PC-9 (cell line): ENCODE results near the gene BRD1. TPM values are rescaled to one million over a fixed set of nuclear protein-coding genes. Genes with fewer than 3 reads are reported as not detected.

Source experiments
- BruUV-seq: library from RNA; stranded (reverse); fragments of 400-500 nt; replicated peaks from 2 replicates; lab custom pipeline; 2021; lab: Mats Ljungman, UMichigan
- CTCF ChIA-PET: fragments of 300-600 bp; sonication (Branson Sonifier 250); formaldehyde crosslinking; loops from one replicate; lab custom pipeline; 2022; ENCODE audit warnings: antibody characterized with exemption; lab: Charles Lee
- POLR2A ChIA-PET: fragments of 300-600 bp; sonication (Branson Sonifier 250); formaldehyde crosslinking; loops from one replicate; lab custom pipeline; 2022; ENCODE audit warnings: antibody characterized with exemption; ENCODE audit not compliant: unreplicated experiment; lab: Charles Lee
- DNase-seq, 2 experiments: peaks; one replicate each; pipeline versions ENCODE4 v3.0.0 to v3.0.0-alpha.2; 2015 to 2022; ENCODE audit warnings: mixed read lengths in 1 of 2
- H2AFZ ChIP-seq: fragments of 200-600 bp; sonication (generic); 2 replicates; pipeline ENCODE4 v1.8.1; 2017; ENCODE audit warnings: antibody characterized with exemption
- H3F3A ChIP-seq: fragments of 200-600 bp; sonication (generic); 2 replicates; pipeline ENCODE4 v1.8.1; 2017; ENCODE audit warnings: antibody characterized with exemption, mild to moderate bottlenecking, low read depth; ENCODE audit not compliant: insufficient read depth
- H3K27ac ChIP-seq: fragments of 200-600 bp; sonication (generic); 2 replicates; pipeline ENCODE4 v1.6.1; 2016; ENCODE audit warnings: mixed run types
- H3K27me3 ChIP-seq: fragments of 200-600 bp; sonication (generic); 2 replicates; pipeline ENCODE4 v1.6.1; 2016; ENCODE audit warnings: low read depth, mixed run types; ENCODE audit not compliant: insufficient read depth
- H3K36me3 ChIP-seq: fragments of 200-600 bp; sonication (generic); 2 replicates; pipeline ENCODE4 v1.6.1; 2016; ENCODE audit warnings: low read depth, mixed run types
- H3K4me1 ChIP-seq: fragments of 200-600 bp; sonication (generic); replicated peaks from 2 replicates; pipeline ENCODE4 v1.6.1; 2016; ENCODE audit warnings: mixed run types; ENCODE audit not compliant: insufficient read depth
- H3K4me2 ChIP-seq: fragments of 200-600 bp; sonication (generic); 2 replicates; pipeline ENCODE4 v1.6.1; 2017; ENCODE audit warnings: mixed run types
- H3K4me3 ChIP-seq: fragments of 200-600 bp; sonication (generic); 2 replicates; pipeline ENCODE4 v1.6.1; 2016; ENCODE audit warnings: mixed run types
- H3K79me2 ChIP-seq: fragments of 200-600 bp; sonication (generic); 2 replicates; pipeline ENCODE4 v1.6.1; 2017; ENCODE audit warnings: low read depth, mixed run types
- H3K9me2 ChIP-seq: fragments of 200-600 bp; sonication (generic); 2 replicates; pipeline ENCODE4 v1.8.1; 2017; ENCODE audit warnings: mild to moderate bottlenecking; ENCODE audit not compliant: insufficient read depth
- H3K9me3 ChIP-seq: fragments of 200-600 bp; sonication (generic); 2 replicates; pipeline ENCODE4 v1.8.1; 2016; ENCODE audit warnings: low read depth; ENCODE audit not compliant: insufficient read depth
- H4K20me1 ChIP-seq: fragments of 200-600 bp; sonication (generic); 2 replicates; pipeline ENCODE4 v1.8.1; 2017; ENCODE audit not compliant: insufficient read depth
- CTCF ChIP-seq: fragments of 200-600 bp; sonication (generic); conservative IDR thresholded peaks from 2 replicates; pipeline ENCODE4 v1.6.1; 2017; ENCODE audit warnings: mixed run types, antibody characterized with exemption, mild to moderate bottlenecking, moderate library complexity
- EZH2 ChIP-seq: fragments of 200-600 bp; sonication (generic); IDR thresholded peaks from 2 replicates; pipeline ENCODE4 v1.8.0; 2017; ENCODE audit warnings: antibody characterized with exemption, low read depth
- intact Hi-C: fragments of 100-400 bp; cut with micrococcal nuclease; formaldehyde crosslinking; loops from one replicate; pipeline ENCODE4 v1.10.0; 2022; ENCODE audit not compliant: unreplicated experiment
- total RNA-seq: library from RNA; stranded (reverse); gene quantifications from 2 replicates; pipeline ENCODE4 v1.2.3, GENCODE V29; 2021

BRD1 gene
- total RNA-seq, 1 experiment from 2014 or later = 28.5 TPM

GRCh38 chr22:49768077-49768910 is 59.4 kb downstream of the BRD1 start:
- intact Hi-C loops = loop anchor here (5.0 kb wide), 2 partner anchors 224 to 379 kb away; no protein-coding TSS in a partner anchor
- no peaks in the 10 kb centered on the region for H3K36me3 ChIP-seq
- DNase-seq = no peak
- no peak overlapping the region for H3K27ac ChIP-seq
- no peaks in the 10 kb centered on the region for H3K9me2 ChIP-seq
- H3K4me3 ChIP-seq = no peak overlapping the region
- TF ChIP-seq CTCF (no peak), EZH2 (no peak)
- no TSS peak for BruUV-seq
- H3K4me1 ChIP-seq = no peaks in the 10 kb centered on the region
- peaks cover 6% of the 10 kb centered on the region for H4K20me1 ChIP-seq
- ChIA-PET CTCF (interaction anchor here (0.6 to 1.2 kb wide), 4 partner anchors 11 to 495 kb away, joined by 3 to 8 read pairs (median 4); no protein-coding TSS in a partner anchor), POLR2A (no interaction called here)
- peaks cover 20% of the 10 kb centered on the region; the same call in 1 of the 2 replicates for H3F3A ChIP-seq
- H3K9me3 ChIP-seq = peaks cover 7% of the 10 kb centered on the region; the same call in 1 of the 2 replicates
- H3K79me2 ChIP-seq = no peaks in the 10 kb centered on the region
- no peak overlapping the region for H3K4me2 ChIP-seq
- H2AFZ ChIP-seq = no peak overlapping the region
- peaks cover 13% of the 10 kb centered on the region; the same call in 1 of the 2 replicates for H3K27me3 ChIP-seq

- ChIA-PET CTCF (interaction anchor here (0.6 to 1.2 kb wide), 3 partner anchors 10 to 299 kb away, joined by 3 to 8 read pairs (median 5); no protein-coding TSS in a partner anchor), POLR2A (no interaction called here)
- Histone ChIP-seq H3F3A (peaks cover 16% of the 10 kb centered on the region; the same call in 1 of the 2 replicates), H3K9me3 (peaks cover 7% of the 10 kb centered on the region; the same call in 1 of the 2 replicates), H2AFZ (no peak overlapping the region), H3K27me3 (peaks cover 13% of the 10 kb centered on the region; the same call in 1 of the 2 replicates), H3K79me2 (no peaks in the 10 kb centered on the region), H3K4me3 (no peak overlapping the region), H3K4me2 (no peak overlapping the region), H3K9me2 (no peaks in the 10 kb centered on the region), H4K20me1 (no peaks in the 10 kb centered on the region; the same call in 1 of the 2 replicates), H3K4me1 (no peaks in the 10 kb centered on the region), H3K27ac (no peak overlapping the region), H3K36me3 (no peaks in the 10 kb centered on the region)
- TF ChIP-seq EZH2 = no peak
- TF ChIP-seq CTCF = peak; percentile 97
- intact Hi-C loops = loop anchor here (1.0 to 5.0 kb wide), 4 partner anchors 151 to 380 kb away; partner anchors contain the start of genes ALG12 and CRELD2
- DNase-seq = peak; percentile 40 to 53
- no TSS peak for BruUV-seq
Observed at GRCh38 chr22:49767355-49768062, 60.2 kb downstream of the BRD1 start.

GRCh38 chr22:49765951-49766350 is 61.7 kb downstream of the BRD1 start:
- Histone ChIP-seq H3K36me3 (no peaks in the 10 kb centered on the region), H4K20me1 (no peaks in the 10 kb centered on the region; the same call in 1 of the 2 replicates), H3K4me2 (no peak overlapping the region), H3K9me3 (peaks cover 7% of the 10 kb centered on the region; the same call in 1 of the 2 replicates), H3F3A (peaks cover 16% of the 10 kb centered on the region; the same call in 1 of the 2 replicates), H3K4me1 (no peaks in the 10 kb centered on the region), H3K27me3 (peaks cover 13% of the 10 kb centered on the region; the same call in 1 of the 2 replicates), H2AFZ (no peak overlapping the region), H3K4me3 (no peak overlapping the region), H3K9me2 (no peaks in the 10 kb centered on the region), H3K27ac (no peak overlapping the region), H3K79me2 (no peaks in the 10 kb centered on the region)
- no TSS peak for BruUV-seq
- no peak for DNase-seq
- TF ChIP-seq EZH2 (no peak), CTCF (no peak)
- CTCF ChIA-PET = no interaction called here
- intact Hi-C loops = loop anchor here (2.0 to 5.0 kb wide), 3 partner anchors 153 to 381 kb away; partner anchors contain the start of genes ALG12 and CRELD2
- POLR2A ChIA-PET = no interaction called here
